HT1080 (cell line): Measurements from ENCODE around the gene RGS17. TPM values are rescaled to one million over a fixed set of nuclear protein-coding genes. Genes with fewer than 3 reads are reported as not detected.
"Not testable (repeated sequence)": the region's sequence is repeated elsewhere in the genome, so short reads cannot be mapped to it uniquely, and the experiment has no call there.

Source experiments
- DNase-seq: peaks from one replicate; pipeline ENCODE4 v3.0.0-alpha.2; 2015; ENCODE audit warnings: low read depth
- total RNA-seq: library from RNA; depleted of rRNA; stranded (reverse); fragments of >200 nt; shearing (Covaris generic); gene quantifications from 2 replicates; pipeline ENCODE4 v1.2.3, GENCODE V29; 2014

The RGS17 gene
- total RNA-seq, 1 experiment from 2014 or later: 8.4 TPM

DNA sequence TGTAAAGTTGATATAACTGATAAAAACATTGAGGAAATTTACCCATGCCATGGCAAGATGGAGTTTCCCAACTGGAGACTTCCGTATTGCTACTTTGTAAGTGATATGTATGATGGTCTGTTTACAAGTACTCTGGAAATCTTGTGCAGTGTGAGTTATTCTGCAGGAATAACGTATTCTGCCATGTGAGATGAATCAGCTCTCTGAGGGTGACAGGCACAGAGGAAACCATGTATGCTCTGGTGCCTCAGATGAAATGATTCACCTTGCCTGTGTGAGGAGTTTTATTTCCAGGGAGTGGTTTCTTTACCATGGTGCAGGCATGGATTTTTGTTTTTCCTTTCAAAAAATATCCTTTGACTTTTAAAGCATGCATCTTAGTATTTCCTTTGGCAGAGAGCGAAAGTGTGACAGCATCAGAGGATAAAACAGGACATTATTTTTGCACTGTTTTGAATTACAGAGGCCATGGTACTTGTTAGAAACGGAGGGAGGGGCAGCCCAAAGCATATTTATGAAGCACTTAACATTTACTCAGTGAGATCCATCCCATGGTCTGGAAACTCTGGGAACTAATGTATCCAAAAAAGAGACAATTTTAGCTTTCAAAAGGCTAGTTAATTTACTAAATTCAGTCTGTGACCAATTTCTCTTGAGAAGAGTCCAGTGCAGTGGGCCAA, 92.6 kb downstream of the RGS17 start:
- DNase-seq: peak; percentile 85

DNA sequence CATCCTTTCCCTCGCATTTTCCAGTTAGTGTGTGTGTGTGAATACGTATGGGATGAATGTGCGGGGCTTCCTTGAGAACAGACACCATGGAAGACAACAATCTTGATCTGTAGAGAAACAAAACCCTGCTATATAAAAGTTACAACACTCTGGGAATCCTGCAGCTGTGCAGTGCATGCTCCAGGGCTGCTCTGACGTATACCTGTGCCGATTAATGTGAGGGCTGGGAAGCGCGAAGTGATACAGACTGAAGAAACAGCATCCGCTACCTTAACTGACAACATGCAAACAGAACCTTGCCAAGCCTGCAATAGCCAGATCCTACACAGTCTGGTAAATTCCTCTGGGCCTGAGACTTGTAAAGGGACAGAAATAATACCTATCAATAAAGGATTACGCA, 96.9 kb downstream of the RGS17 start:
- no peak for DNase-seq

DNA sequence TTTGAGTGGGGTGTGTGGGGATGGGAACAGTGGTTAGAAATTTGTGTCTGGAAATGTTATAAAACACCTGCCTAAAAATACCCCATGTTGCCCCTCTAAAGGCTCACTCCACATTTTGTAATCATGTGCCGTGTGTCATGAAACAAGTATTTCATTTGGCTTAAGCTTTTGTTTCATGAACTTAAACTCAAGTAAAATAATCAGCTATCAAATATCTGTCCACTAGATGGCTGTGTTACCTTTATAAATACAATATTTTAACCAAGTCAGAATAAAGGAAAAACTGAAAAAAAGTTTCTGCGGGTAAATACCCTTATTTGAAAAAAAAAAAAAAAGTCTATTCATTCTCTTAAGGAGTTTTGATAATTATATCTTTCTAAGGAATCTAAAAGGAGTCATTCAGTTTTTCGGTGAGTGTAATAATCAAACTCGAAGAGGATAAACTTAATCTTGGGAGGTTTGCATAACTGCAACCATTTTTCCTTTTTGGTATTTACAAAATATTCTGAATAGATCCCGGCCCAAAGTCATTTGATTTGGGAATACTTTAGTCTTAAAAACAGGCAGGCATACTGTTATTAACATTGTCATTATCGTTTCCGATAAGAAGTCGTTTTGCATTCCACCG, 98.7 kb downstream of the RGS17 start:
- peak; percentile 64 for DNase-seq

DNA sequence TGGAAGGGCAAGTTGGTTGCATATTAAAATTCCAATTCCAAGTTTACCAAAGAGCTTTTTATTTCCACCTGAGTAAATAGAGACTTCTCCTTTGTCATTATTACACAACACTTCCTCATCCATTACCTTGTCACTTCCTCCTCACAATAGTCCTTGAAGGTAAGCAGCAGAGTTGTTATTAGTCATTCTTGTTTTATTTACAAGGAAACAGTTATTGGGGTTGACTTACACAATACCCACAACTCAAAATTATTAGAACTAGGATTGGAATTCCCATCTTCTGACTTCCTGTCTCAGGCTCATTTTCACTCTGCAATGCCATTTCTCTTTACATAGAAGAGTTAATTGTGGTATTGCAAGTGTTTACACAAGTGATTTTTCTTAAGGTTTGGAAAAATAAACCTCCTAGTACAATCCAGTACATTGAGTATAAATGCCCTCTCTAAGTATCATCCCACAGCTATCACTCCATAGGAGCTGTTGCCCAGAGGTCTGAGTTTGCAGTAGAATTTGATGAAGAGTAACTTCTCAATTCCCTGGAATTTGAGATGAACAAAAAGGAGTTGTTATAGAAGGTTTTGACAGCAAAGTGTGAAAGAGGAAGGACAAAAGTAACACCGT, 99.6 kb downstream of the RGS17 start:
- peak; percentile 32 for DNase-seq

DNA sequence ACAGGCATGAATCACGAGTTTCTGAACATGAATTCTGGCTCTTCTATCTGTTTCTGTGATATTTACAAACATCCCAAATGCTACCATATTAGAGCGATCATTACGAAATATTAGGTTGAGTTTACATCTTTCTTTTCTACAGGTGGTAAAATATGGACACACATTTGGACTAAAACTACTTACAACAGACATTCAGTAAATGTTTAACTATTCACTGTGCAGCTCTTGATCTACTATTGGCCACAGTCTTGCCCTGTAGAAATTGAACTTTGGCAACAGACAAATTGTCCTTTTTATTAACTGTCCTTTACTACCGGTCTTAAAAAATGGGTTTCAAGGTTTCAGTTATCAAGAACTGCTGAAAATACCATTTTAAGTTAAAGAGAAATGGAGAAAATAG, 102.1 kb downstream of the RGS17 start:
- DNase-seq: no peak

DNA sequence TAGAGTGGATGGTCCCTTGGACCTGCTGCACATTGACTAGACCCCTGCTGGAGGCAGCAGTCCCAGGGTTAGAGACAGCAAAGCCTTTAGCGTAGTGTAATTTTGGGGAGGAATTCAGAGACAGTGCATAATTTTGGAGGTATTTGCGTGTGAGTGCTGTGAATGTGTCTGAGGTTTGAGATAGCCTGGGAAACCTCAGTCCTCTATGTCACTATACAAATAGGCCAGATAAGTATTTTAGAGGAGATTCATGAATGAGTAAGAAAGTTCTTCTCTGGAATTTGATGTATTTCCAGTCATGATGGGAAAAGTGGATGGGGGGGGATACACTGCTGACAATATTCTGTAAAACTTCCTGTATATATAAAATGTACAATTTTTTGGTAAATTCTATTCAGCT, 102.8 kb downstream of the RGS17 start:
- DNase-seq: no peak

DNA sequence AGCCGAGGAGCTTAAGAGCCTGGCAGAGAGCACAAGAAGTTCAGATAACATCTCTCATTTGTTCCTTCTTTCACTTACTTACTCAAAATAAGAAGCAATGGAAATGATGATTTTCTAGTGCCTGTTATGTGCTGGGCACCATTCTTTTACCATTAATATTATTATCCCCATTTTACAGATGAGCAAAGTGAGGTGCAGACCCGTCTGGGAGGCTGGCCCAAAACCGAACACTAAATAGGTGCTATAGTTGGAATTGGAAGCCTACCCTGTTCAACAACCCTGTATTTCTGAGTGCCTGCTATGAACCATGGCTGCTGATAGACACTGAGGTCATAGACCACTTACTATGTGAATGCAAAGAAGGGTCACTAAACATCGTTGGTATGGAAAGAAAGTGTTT, 103.6 kb downstream of the RGS17 start:
- no peak for DNase-seq

DNA sequence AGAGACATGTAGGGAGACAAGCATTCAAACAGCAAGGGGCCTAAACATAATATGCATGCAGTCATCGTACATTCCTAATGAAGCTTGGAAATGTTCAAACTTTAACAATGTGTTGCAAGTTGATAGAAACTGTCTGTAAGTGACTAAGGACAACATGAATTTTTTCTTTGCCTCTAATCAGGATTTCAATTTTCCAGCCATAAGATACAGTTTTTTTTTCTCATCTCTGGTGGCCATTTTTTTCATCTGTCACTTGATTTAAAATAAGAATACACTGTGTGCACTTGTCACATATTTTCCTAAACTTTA, 106.4 kb downstream of the RGS17 start:
- no peak for DNase-seq

DNA sequence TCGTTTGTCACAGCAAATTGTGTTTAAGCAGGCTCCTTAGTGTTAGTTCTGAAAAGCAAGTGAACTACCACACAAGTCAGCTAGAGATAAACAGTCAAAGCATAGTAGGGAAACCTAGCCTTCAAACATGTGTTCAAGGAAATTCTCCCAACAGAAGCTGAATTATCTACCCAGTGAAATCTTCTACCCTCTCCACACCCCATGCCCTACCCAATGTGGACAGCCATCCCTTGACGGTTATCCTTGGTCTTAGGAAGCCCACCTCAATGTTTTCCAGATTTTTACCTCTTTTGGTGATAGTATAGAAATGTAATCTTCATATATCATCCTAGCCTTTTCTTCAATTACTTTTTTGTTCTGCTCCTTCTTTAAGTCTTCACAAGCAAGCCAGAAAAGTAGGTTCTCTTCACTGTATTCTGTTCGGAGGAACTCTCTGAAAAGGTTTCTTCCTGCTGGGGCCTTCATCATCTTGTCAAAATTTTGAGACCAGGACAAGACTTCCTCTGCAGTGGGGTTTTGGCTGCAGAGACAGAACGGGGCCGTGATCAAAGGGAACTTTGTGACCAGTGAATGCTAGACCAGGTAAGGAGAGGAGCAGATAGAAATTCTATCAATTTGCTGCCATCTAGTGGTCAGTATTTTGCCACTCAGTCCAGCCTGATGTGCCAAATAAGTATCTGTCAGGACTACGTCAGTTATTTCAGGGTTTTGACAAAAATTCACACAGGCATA, 106.9 kb downstream of the RGS17 start:
- DNase-seq: peak; percentile 68

DNA sequence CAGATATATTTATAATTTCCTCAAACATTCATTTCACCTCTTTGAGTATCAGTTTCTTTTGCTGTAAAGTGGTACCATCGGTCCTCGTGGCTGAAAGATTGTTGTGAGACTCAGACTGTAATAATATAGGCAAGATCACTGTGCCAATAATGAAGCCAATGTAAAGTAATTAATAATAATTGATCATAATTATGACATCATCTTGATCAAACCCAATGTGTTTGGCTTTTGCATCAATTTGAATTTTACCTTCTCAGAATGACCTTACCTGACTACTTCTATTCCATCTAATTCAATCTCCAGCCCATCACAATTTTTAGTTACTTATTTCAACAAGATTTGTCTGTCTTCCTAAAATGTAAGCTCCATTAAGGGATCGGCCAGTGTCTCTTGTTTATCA, 112.7 kb downstream of the RGS17 start:
- no peak for DNase-seq

DNA sequence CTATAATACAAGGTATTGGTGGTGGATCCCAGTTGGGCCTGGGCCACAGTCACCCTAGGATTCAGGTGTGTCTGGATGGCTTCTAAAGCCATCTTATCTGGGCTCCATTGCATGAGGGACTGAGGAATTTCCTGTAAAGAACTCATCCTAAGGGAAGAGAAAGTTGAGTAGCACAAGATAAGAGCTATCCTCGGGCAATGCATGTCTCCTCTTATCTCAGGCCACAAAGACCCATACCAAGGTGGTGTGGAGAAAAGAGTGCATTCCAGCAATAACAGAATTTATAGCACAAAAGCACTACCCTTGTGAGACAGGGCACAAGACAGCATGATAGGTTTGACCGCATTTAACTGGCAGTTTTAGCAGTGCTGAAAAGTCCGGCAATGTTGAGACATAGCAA, 114.2 kb downstream of the RGS17 start:
- DNase-seq: no peak

DNA sequence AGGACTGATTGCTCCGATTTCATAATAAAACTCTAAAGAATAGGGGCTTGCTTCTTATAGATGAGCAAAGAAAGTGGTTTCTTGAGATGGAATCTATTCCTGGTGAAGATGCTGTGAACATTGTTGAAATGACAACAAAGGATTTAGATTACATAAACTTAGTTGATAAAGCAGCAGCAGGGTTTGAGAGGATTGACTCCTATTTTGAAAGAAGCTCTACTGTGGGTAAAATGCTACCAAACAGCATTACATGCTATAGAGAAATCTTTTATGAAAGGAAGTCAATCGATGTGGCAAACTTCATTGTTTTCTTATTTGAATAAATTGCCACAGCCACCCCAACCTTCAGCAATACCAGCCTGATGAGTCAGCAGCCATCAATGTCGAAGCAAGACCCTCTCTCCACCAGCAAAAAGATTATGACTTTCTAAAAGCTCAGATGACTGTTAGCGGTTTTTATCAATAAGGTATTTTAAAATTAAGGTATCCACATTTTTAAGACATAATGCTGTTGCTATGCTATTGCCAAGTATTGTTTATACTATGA, 115.9 kb downstream of the RGS17 start:
- peak; percentile 46 for DNase-seq

DNA sequence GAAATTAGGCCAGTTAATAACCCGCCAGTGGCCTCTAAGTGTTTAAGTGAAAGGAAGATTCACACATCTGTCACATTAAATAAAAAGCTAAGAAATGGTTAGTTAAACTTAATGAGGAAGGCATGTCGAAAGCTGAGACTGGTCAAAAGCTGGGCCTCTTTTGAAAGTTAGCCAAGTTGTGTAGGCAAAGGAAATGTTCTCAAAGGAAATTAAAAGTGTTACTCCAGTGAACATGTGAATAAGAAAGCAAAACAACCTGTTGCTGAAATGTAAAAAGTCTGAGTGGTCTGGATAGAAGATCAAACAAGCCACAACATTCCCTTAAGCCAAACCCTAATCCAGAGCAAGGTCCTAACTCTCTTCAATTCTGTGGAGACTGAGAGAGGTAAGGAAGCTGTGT, 117.6 kb downstream of the RGS17 start:
- no peak for DNase-seq

DNA sequence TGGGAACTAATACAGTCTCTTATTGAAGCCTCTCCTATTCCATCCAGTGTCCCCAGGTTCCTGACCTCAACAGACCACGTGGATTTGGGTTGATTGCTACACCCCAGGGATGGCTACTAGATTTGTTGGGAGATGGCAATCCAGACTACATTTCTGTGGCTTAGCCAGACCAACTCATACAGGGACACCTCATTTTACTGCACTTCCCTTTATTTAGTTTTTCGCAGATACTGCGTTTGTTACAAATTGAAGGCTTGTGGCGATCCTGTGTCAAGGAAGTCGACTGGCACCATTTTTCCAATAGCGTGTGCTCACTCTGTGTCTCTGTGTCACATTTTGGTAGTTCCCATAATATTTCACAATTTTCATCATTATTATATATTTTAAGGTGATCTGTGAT, 118.2 kb downstream of the RGS17 start:
- DNase-seq: no peak

DNA sequence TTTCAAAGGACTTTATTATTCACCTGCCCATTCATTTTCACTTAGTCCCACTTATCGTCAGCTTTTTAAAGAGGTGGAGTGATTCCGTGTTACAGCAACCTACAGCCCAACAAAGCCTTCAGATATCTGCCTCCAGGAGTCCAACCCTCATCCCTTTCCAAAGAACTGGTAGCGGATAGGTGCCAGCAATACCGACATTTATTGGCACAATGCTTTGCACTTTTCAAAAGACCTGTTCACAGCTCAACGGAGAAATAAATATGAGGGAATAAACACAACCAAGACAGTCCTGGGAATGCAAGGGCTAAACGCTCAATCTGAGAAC, 127.8 kb downstream of the RGS17 start:
- no peak for DNase-seq

DNA sequence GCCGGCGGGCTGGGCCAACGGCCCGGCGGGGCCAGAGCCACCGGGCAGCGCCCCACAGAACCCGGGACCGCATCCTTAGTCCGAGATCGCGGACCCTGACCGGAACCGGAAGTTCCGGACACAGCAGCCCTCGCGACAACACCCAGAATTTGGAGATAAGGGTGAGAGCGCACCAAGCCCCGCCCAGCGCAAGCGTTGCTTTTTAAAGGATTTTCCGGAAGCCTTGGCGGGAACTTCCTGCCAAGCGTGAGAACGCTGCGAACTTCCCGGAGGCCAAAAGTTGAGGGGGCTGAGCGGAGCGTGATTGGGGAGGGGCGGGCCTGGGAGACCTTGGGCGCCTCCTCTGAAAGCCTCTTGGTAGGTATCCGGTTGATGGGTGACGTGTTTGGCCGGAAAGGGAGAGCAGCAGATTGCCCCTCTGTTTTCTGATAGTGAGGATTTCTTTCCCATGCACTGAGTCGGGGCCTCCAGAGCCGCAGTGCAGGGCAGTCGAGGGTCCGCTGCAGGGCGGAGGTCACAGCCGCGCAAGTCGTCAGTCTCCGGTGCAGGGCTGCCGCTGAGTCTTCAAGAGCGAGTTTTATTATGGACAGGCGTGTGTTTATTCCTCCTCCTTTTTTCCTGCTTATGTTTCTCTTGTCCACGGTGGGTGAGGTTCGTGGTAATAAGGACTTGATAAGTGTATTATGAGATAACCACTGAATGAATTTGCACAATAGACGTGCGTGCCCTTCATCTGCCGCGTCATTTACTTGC, 128.3 kb downstream of the RGS17 start, which contains the start of gene MTRF1L:
Gene MTRF1L (minus strand): TSS at position 97 of the 753 bp plus-strand sequence. CDS start 24 bp downstream, at position 73.
- peak; percentile 98 for DNase-seq

DNA sequence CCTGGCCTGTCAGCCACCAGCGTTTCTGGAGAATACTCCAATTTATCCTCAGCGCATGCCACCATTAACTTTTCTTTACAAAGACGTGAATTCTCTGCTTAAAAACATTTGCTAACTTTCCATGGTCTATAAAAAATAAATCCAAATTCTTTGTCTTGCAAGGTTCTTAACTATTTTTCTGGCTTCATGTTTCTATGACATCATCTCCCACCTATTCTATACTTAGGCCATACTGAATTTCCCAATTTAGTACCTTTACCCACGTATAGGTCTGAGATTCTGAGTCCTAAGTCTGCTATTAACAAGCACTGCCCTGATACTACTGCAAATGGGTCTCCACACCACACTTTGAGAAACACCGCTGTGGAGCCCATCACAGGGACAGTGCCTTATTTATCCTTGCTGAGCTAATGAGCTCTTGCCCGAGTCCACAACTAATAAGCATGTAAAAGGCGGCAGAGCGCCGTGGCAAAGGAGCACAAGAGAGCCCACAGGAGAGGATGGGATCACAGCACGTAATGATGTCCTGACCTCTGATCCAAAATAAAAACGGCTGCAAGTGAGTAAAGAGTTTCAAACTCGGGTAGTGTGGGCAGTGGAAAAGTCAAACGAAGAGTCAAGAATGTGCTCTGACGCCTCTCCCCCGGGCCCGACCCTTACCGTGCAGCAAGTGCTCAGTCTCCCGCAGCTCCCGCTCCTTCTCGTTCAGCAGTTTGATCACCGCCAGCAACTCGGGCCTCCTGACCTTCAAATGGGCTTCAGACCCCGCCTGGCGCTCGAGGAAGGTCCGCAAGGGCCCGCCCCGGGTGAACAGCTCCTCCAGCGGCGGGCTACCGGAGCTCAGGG, 129.1 kb downstream of the RGS17 start:
- peak; percentile 19 for DNase-seq

DNA sequence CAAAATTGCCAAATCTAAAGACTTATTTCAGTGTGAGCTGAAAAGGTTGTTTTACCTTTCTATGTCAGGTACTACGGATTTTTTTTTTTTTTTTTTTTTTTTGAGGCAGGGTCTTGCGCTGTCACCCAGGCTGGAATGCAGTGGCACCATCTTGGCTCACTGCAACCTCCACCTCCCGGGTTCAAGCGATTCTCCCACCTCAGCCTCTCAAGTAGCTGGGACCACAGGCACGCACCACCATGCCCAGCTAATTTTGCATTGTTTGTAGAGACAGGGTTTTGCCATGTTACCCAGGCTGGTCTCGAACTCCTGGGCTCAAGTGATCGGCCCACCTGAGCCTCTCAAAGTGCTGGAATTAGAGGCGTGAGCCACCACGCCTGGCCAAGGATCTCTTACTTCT, 130.3 kb downstream of the RGS17 start:
- not testable (repeated sequence) for DNase-seq

DNA sequence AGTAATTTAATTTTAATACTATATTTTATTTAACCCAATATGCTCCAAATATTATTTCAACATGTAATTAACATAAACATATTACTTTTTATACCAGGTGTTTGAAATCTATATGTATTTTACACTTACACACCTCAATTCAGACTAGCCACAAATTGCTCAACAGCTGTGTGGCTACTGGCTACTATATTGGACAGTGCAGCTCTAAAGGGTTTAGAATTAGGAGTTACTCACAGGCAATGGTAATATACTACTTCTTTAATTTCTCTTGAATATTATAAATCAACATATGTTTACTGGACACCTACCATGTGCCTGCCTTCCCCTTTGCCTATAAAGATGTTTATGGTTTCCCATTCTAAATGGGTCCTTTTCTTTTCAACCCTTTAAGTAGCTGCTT, 130.8 kb downstream of the RGS17 start:
- no peak for DNase-seq

DNA sequence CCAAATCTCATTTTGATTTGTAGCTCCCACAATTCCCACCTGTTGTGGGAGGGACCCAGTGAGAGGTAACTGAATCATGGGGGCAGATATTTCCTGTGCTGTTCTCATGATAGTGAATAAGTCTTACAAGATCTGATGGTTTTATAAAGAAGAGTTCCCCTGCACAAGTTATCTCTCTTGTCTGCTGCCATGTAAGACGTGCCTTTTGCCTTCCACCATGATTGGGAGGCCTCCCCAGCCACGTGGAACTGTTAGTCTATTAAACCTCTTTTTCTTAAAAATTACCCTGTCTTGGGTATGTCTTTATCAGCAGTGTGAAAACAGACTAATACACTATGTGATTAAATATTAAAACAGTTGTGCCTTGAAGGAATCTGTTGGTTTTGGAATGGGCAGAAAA, 131.5 kb downstream of the RGS17 start:
- not testable (repeated sequence) for DNase-seq
